Right forelimb (tissue), 1 donor: ENCODE measurements around the gene LCN12.
"Not testable (repeated sequence)": the region's sequence is repeated elsewhere in the genome, so short reads cannot be mapped to it uniquely, and the experiment has no call there.

ENCODE experiments used
- DNase-seq: peaks from one replicate; pipeline ENCODE4 v3.0.0-alpha.2; 2018

The LCN12 gene

DNA sequence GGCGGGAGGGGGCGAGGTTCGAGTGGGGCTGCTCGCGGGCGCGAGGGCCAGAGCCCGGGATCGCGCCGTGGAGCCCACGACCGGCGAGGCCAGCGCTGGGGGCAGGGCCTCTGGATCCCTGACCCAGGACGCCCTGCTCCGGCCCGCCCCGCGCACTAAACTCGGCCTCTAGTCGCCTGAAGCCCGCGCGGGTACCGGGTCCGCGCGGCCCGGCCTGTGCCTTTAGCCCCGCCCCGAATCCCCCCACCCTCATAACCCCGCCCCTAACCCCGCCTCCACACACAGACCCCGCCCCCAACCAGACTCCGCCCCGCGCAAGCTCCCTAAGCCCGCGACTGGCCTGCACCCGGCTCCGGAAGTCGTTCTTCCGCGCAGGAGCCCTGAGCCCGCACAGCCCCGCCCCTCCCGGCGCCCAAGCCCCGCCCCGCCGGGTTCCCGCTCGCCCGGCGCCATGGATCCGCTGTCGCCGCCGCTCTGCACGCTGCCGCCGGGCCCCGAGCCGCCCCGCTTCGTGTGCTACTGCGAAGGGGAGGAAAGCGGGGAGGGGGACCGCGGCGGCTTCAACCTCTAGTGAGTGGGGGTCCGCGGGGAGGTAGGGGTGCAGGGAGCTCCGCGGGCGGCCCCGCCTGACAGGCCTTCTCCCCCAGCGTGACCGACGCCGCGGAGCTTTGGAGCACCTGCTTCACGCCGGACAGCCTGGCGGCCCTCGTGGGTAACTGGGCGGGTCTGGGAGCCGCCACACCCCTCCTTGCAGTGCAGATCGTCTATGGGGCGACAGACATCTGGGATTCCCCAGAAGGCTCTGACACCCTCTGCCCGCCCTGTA, 40.1 kb downstream of the LCN12 start, which contains the start of gene PAXX:
TSS of gene PAXX (plus strand) at position 430 of the 826 bp plus-strand sequence. CDS start at position 452, 22 bp downstream.
- peak; percentile 91 for DNase-seq

GRCh38 chr9:136992819-136993369, 40.8 kb downstream of the LCN12 start:
- no peak for DNase-seq

DNA sequence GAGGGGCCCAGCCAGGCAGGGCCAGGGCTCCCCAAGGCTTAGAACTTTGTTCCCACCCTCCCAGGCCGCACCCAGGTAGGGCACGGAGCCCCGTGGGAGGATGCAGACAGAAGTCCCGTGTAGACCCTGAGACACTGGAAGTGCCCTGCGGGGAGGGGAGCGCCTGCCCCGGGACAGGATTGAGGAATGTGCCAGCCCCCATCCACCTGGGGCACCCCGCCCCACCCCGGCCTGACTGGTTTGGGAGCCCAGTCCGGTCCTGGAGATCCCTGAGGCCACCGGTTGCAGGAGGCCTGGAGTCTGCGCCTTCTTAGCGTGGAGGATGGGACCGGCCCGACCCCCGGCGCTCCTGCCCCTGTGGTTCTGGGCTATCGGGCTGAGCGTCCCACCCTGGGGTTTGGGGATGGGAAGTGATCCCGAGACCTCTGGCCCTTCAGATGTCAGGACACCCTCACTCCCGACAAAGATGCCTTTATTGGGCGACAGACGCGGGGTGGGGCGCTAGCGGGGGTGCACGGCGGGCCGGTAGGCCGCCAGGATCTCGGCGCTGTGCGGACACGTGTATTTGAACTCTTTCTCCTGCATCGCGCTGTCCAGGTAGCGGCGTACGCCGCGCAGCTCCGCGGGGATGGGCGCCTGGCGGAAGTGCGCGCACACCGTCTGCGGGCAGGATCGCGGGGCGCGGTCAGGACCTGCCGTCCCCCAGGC, 42.3 kb downstream of the LCN12 start:
- DNase-seq: no peak

DNA sequence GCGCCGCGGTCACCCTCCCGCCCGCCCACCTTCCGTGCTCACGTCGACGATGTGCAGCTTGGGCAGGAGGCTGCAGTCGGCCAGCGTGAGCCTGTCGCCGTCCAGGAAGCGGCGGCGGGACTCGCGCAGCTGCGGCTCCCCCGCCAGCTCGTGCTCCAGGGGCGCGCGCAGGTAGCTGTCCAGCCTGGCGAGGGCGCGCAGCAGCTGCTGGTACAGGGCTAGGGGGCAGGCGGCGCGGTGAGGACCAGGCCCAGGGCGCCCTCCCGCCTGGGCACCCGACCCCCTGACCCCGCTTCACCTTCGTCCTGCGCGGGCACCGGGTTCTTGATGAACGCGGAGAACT, 42.8 kb downstream of the LCN12 start:
- DNase-seq: no peak

DNA sequence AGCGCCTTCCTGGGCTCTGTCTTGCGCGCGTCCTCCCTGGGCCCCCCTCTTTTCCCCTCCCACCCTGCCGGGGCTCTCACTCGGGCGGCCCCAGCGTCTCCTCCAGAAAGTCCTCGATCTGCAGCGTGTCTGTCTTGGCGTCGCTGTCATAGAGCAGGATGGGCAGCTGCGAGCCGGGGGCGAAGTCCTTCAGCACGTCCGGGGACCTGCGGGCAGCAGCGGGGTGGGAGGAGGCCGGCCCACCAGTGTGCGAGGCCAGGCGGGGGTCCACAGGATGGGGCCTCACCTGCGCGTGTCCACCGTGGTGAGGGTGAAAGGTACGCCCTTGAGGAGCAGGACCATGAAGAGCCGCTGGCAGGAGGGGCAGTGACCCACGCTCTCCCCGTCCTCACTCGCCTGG, 43.3 kb downstream of the LCN12 start:
- no peak for DNase-seq

- DNase-seq: no peak
Measured at GRCh38 chr9:136995772-136996311, 43.8 kb downstream of the LCN12 start.

DNA sequence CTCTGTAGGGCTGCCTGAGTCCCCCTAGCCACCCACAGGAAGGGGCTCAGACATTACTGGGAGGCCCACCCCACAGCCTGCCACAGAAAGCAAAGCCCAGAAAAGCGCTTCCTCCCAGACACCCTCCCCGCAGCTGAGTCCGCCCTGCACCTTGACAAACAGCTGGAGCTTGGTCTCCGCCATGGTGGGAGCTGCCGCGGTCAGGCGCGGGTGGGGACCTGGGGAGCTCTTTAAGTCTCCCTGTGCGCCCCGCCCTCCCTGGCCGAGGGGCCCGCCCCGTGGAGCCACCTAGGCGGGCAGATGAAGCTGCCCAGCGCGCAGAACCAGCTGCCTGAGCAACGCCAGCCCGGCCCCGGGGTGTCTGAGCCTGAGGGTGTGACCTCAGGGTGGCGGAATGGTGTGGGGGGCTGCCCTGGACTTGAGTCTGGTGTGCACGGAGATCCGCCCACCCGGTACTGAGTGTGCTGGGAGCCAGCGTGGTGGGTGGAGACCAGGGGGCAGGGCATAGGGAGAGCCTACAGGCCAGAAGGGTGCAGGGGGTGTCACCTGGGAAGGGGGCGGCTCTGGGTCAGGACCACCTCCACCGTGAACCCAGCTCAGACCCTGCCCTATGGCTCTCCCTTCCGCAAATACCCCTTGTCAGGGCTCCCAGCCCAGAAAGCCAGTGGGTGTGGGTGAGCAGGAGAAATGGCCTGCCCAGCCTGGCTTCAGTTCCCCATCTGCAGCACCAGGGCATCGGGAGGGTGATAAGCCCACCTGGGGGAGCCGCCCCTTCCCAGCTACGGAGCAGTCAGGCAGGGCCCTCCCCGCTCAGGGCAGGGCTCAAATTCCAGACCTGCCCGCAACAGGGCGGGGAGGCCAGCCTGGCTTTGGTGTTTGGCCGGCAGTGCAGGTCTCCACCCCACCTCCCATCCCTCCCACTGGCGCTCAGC, 44.6 kb downstream of the LCN12 start, which contains the start of gene CLIC3:
TSS of gene CLIC3 (minus strand) at position 208 of the 932 bp plus-strand sequence. CDS start at position 183, 25 bp downstream.
- no peak for DNase-seq

DNA sequence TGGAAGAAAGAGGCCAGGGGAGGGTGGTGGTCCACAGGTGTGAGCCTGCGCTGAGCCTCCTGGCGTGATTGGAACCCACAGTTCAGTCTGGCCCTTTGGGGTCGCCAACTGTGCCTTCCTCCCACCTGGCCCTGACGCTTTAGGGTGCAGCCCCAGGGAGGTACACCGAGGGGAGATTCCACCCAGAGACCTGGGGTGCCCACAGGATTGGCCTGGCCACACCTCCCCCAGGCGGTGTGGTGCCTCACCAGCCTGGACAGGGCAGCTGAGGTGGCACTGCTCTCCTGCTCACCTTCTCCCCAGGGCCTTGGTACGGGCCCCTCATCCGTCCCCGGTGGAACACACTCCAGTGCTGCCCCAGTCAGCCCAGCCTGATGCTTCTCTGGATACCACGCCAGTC, 45.3 kb downstream of the LCN12 start:
- DNase-seq: no peak

DNA sequence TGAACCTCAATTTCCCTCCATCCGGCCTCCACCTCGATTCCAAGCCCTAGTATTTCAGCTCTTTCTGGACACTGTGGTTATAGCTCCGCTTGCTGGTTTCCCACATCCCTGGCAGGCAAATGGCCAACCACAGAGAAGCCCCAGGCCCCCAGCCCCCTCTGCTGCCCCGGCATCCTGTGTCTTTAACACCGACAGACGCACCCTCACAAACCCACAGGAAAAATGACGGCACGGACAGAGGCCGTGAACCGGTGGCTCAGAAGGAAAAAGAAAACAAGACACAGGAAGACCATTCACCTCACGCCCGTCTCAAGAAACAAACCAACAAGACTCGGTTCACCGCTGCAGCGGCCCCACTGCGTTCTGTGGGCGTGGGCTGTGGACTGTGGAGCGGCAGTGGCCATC, 45.8 kb downstream of the LCN12 start:
- no peak for DNase-seq

DNA sequence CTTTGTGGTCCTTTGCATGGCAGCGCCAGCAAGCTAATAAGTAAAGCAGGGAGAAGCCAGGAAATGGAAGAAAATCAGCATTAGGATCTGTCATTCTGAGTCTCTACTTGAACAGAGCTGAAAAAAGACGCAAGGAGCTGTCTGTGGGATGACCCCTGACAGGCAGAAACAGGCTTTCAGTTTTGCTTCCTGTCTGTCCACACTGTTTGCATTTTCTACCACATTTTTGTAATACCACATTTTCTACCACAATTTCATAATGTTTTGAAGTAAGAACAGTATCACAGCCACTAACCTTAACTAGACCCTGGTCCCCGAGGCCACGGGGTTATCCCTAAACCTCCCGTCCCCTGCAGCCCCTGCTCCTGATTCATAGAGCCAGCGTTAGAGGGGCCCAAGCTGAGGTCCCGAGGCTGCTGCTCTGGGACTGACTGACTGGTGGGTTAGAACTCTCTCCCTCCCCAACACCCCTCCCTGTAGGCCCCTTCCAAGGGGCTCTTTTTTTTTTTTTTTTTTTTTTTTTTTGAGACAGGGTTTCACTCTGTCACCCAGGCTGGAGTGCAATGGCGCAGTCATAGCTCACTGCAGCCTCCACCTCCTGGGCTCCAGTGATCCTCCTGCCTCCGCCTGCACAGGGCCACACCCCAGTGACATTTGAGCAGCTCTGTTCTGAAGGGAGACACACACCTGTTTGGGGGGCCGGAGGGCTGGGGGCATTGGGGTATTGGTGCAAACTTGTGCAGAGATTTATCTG, 48.3 kb downstream of the LCN12 start:
- no peak for DNase-seq

GRCh38 chr9:137001857-137002645, 50.0 kb downstream of the LCN12 start:
- DNase-seq: no peak

GRCh38 chr9:137002646-137003041, 50.6 kb downstream of the LCN12 start:
- DNase-seq: no peak

DNA sequence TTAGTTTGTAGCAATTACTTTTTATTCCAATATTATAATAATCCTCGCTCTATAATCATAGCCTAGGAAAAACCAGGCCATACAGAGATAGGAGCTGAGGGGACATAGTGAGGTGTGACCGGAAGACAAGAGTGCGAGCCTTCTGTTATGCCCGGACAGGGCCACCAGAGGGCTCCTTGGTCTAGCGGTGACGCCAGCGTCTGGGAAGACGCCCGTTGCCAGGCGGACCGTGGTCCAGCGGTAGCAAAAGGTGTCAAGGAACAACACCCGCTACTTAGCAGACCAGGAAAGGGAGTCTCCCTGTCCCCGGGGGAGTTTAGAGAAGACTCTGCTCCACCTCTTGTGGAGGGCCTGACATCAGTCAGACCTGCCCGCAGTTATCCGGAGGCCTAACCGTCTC, 52.2 kb downstream of the LCN12 start:
- DNase-seq: not testable (repeated sequence)
